Measurements from ENCODE around the gene MKKS. TPM values are rescaled to one million over a fixed set of nuclear protein-coding genes. Genes with fewer than 3 reads are reported as not detected.

Gene MKKS
- polyA plus RNA-seq, 1 experiment: 18.9 TPM

GRCh38 chr20:10387686-10388085, 46.3 kb downstream of the MKKS start:
- TF ChIP-seq CTCF (IDR thresholded peaks at IDR 0.05; ENCODE audit: low read depth, low read length): no peak
- no peak for DNase-seq (ENCODE audit: low read depth, low spot score)

GRCh38 chr20:10385850-10386544, 48.0 kb downstream of the MKKS start:
- no peak for TF ChIP-seq CTCF (IDR thresholded peaks at IDR 0.05; ENCODE audit: low read depth, low read length)
- Histone ChIP-seq H3K27ac (ENCODE audit: low read depth, low read length) (no peak overlapping the region), H3K9me3 (ENCODE audit: control insufficient read depth, insufficient read depth, low read length) (no peaks in the 10 kb centered on the region), H3K4me3 (ENCODE audit: low read depth, low read length) (no peak overlapping the region), H3K27me3 (ENCODE audit: control insufficient read depth, insufficient read depth, low read length) (no peaks in the 10 kb centered on the region)
- ChIA-PET CTCF (interaction anchor here (0.7 to 1.7 kb wide), 4 partner anchors 30 to 125 kb away, joined by 3 to 5 read pairs (median 3); no protein-coding TSS in a partner anchor), POLR2A (no interaction called here)
- DNase-seq (ENCODE audit: low read depth, low spot score): no peak

More at GRCh38 chr20:10387686-10388085, 46.3 kb downstream of the MKKS start:
- H3K4me3 ChIP-seq (ENCODE audit: low read depth, low read length): no peak overlapping the region
- H3K9me3 ChIP-seq (ENCODE audit: control insufficient read depth, insufficient read depth, low read length): no peaks in the 10 kb centered on the region
- POLR2A ChIA-PET: interaction anchor here (0.5 kb wide), 1 partner anchor 33 kb away, joined by 3 read pairs; no protein-coding TSS in a partner anchor
- no peaks in the 10 kb centered on the region for H3K27me3 ChIP-seq (ENCODE audit: control insufficient read depth, insufficient read depth, low read length)
- CTCF ChIA-PET: interaction anchor here (1.0 kb wide), 1 partner anchor 410 kb away, joined by 3 read pairs; no protein-coding TSS in a partner anchor
- no peak overlapping the region for H3K27ac ChIP-seq (ENCODE audit: low read depth, low read length)

GRCh38 chr20:10381477-10381876, 52.5 kb downstream of the MKKS start:
- DNase-seq (ENCODE audit: low read depth, low spot score): no peak
- CTCF ChIA-PET: interaction anchor here (0.7 kb wide), 2 partner anchors 155 to 891 kb away, joined by 5 to 14 read pairs; no protein-coding TSS in a partner anchor
- POLR2A ChIA-PET: no interaction called here

GRCh38 chr20:10379761-10380160, 54.3 kb downstream of the MKKS start:
- Histone ChIP-seq H3K27ac (ENCODE audit: low read depth, low read length) (no peak overlapping the region), H3K4me3 (ENCODE audit: low read depth, low read length) (no peak overlapping the region), H3K9me3 (ENCODE audit: control insufficient read depth, insufficient read depth, low read length) (no peaks in the 10 kb centered on the region), H3K27me3 (ENCODE audit: control insufficient read depth, insufficient read depth, low read length) (no peaks in the 10 kb centered on the region)
- DNase-seq (ENCODE audit: low read depth, low spot score): no peak
- no peak for TF ChIP-seq CTCF (IDR thresholded peaks at IDR 0.05; ENCODE audit: low read depth, low read length)
- ChIA-PET CTCF (interaction anchor here (1.1 kb wide), 1 partner anchor 63 kb away, joined by 3 read pairs; no protein-coding TSS in a partner anchor), POLR2A (no interaction called here)

More at GRCh38 chr20:10381477-10381876, 52.5 kb downstream of the MKKS start:
- no peaks in the 10 kb centered on the region for H3K9me3 ChIP-seq (ENCODE audit: control insufficient read depth, insufficient read depth, low read length)
- no peak overlapping the region for H3K4me3 ChIP-seq (ENCODE audit: low read depth, low read length)
- no peak overlapping the region for H3K27ac ChIP-seq (ENCODE audit: low read depth, low read length)
- TF ChIP-seq CTCF (IDR thresholded peaks at IDR 0.05; ENCODE audit: low read depth, low read length): no peak
- no peaks in the 10 kb centered on the region for H3K27me3 ChIP-seq (ENCODE audit: control insufficient read depth, insufficient read depth, low read length)
